HCT116 (cell line): Measurements from ENCODE around the gene AGPAT2. TPM values are rescaled to one million over a fixed set of nuclear protein-coding genes. Genes with fewer than 3 reads are reported as not detected.

Experiments used
- ATAC-seq: fragments of 200-7000 bp; cut with Tn5 transposase; 2 replicates; pipeline ENCODE4 v1.9.1; 2020; ENCODE audit warnings: mild to moderate bottlenecking, moderate library complexity
- BruUV-seq: library from RNA; stranded (reverse); fragments of 400-500 nt; replicated peaks from 2 replicates; lab custom pipeline; 2021; lab: Mats Ljungman, UMichigan
- CTCF ChIA-PET: fragments of 300-600 bp; sonication (Branson Sonifier 250); formaldehyde crosslinking; loops from one replicate; lab custom pipeline; 2021; ENCODE audit warnings: antibody characterized with exemption; lab: Charles Lee
- POLR2A ChIA-PET: fragments of 300-600, 350-600 bp; sonication (Branson Sonifier 250); formaldehyde crosslinking; loops from one replicate; lab custom pipeline; 2021; ENCODE audit warnings: antibody characterized with exemption; lab: Charles Lee
- RAD21 ChIA-PET, 2 experiments: fragments of 300-600 bp; sonication (Branson Sonifier 250); formaldehyde crosslinking; loops; one replicate each; lab custom pipeline; 2023; ENCODE audit warnings: low total read pairs in 2 of 2; ENCODE audit not compliant: uncharacterized antibody in 2 of 2, unreplicated experiment in 2 of 2, low non-redundant PET in 1 of 2; lab: Charles Lee
- DNase-seq: peaks from one replicate; pipeline ENCODE4 v3.0.0-alpha.2; 2010; ENCODE audit warnings: low read depth, low spot score
- H2AFZ ChIP-seq: fragments of 200-600 bp; shearing (Covaris generic), sonication (generic); 2 replicates; pipeline ENCODE4 v1.6.1; 2017; ENCODE audit warnings: low read depth, mixed run types, mixed read lengths, antibody characterized with exemption, low read length; ENCODE audit not compliant: poor library complexity, severe bottlenecking
- H3K27ac ChIP-seq: 2 replicates; pipeline ENCODE4 v1.5.1; 2012; ENCODE audit warnings: low read depth, low read length
- H3K27me3 ChIP-seq: fragments of 200-600 bp; sonication (generic); 2 replicates; pipeline ENCODE4 v1.6.1; 2016; ENCODE audit warnings: mixed run types, low read length, mixed read lengths; ENCODE audit not compliant: insufficient read depth
- H3K36me3 ChIP-seq, 2 experiments: fragments of 200-500 bp in 1 of 2; fragments of 200-600 bp in 1 of 2; sonication (Bioruptor generic) in 1 of 2; sonication (generic) in 1 of 2; 2 replicates each; pipeline versions ENCODE4 v1.5.1 to v1.6.1; 2014 to 2016; ENCODE audit warnings: low read length in 2 of 2, inconsistent platforms in 1 of 2, mixed read lengths in 1 of 2, mixed run types in 1 of 2; ENCODE audit not compliant: insufficient read depth in 2 of 2, control insufficient read depth in 1 of 2
- H3K4me1 ChIP-seq, 2 experiments: fragments of 200-600 bp in 1 of 2; sonication (generic) in 1 of 2; 2 replicates each; pipeline versions ENCODE4 v1.5.1 to v1.6.1; 2012 to 2017; ENCODE audit warnings: low read length in 2 of 2, inconsistent platforms in 1 of 2, mild to moderate bottlenecking in 1 of 2, mixed read lengths in 1 of 2, mixed run types in 1 of 2, moderate library complexity in 1 of 2; ENCODE audit not compliant: insufficient read depth in 2 of 2, control insufficient read depth in 1 of 2
- H3K4me2 ChIP-seq: fragments of 200-600 bp; sonication (generic); 2 replicates; pipeline ENCODE4 v1.6.1; 2017; ENCODE audit warnings: mixed run types, low read length, mixed read lengths
- H3K4me3 ChIP-seq, 2 experiments: fragments of 200-600 bp in 1 of 2; sonication (generic) in 1 of 2; replicated peaks in 1 of 2; 2 replicates each; pipeline ENCODE4 v1.5.1; 2011 to 2016; ENCODE audit warnings: low read length in 2 of 2, control low read depth in 1 of 2, low read depth in 1 of 2, mild to moderate bottlenecking in 1 of 2, mixed read lengths in 1 of 2, mixed run types in 1 of 2
- H3K79me2 ChIP-seq: fragments of 200-600 bp; sonication (generic); 2 replicates; pipeline ENCODE4 v1.6.1; 2017; ENCODE audit warnings: mild to moderate bottlenecking, mixed run types, low read length, moderate library complexity, mixed read lengths; ENCODE audit not compliant: insufficient read depth
- H3K9ac ChIP-seq: fragments of 200-600 bp; sonication (generic); 2 replicates; pipeline ENCODE4 v1.6.1; 2016; ENCODE audit warnings: low read length, mixed read lengths
- H3K9me2 ChIP-seq: fragments of 200-600 bp; sonication (generic), shearing (Covaris generic); 2 replicates; pipeline ENCODE4 v1.6.1; 2017; ENCODE audit warnings: mixed run types, mild to moderate bottlenecking, moderate library complexity; ENCODE audit not compliant: insufficient read depth
- H3K9me3 ChIP-seq, 2 experiments: fragments of 200-500 bp in 1 of 2; fragments of 200-600 bp in 1 of 2; sonication (Bioruptor generic) in 1 of 2; sonication (generic) in 1 of 2; 2 replicates each; pipeline ENCODE4 v1.6.1; 2014 to 2017; ENCODE audit warnings: low read length in 2 of 2, mixed read lengths in 2 of 2, inconsistent platforms in 1 of 2, low read depth in 1 of 2, mild to moderate bottlenecking in 1 of 2, mixed run types in 1 of 2, moderate library complexity in 1 of 2; ENCODE audit not compliant: control insufficient read depth in 1 of 2, insufficient read depth in 1 of 2
- H4K20me1 ChIP-seq: fragments of 200-600 bp; sonication (generic), shearing (Covaris generic); 2 replicates; pipeline ENCODE4 v1.6.1; 2017; ENCODE audit warnings: mixed run types, mild to moderate bottlenecking, moderate library complexity; ENCODE audit not compliant: insufficient read depth
- CBX3 ChIP-seq: IDR thresholded peaks from 2 replicates; pipeline ENCODE4 v1.6.1; 2012; ENCODE audit warnings: low read depth
- EGR1 ChIP-seq: IDR thresholded peaks from 2 replicates; pipeline ENCODE4 v1.6.1; 2012; ENCODE audit warnings: low read depth
- ELF1 ChIP-seq: IDR thresholded peaks from 2 replicates; pipeline ENCODE4 v1.6.1; 2012; ENCODE audit warnings: low read depth, borderline replicate concordance
- EZH2 ChIP-seq: fragments of 200-600 bp; sonication (generic); IDR thresholded peaks from 2 replicates; pipeline ENCODE4 v1.6.1; 2017; ENCODE audit warnings: antibody characterized with exemption, mixed run types
- MAX ChIP-seq: IDR thresholded peaks from 2 replicates; pipeline ENCODE4 v1.6.1; 2012
- RAD21 ChIP-seq: IDR thresholded peaks from 2 replicates; pipeline ENCODE4 v1.6.1; 2012; ENCODE audit warnings: low read depth, mild to moderate bottlenecking
- REST ChIP-seq: IDR thresholded peaks from 2 replicates; pipeline ENCODE4 v1.6.1; 2012; ENCODE audit warnings: low read depth
- SIN3A ChIP-seq: IDR thresholded peaks from 2 replicates; pipeline ENCODE4 v1.6.1; 2012; ENCODE audit warnings: low read depth
- SP1 ChIP-seq: IDR thresholded peaks from 2 replicates; pipeline ENCODE4 v1.6.1; 2012; ENCODE audit warnings: low read depth
- YY1 ChIP-seq: IDR thresholded peaks from 2 replicates; pipeline ENCODE4 v1.6.1; 2011; ENCODE audit warnings: low read length, low read depth, moderate library complexity, mild to moderate bottlenecking; ENCODE audit not compliant: insufficient replicate concordance; ENCODE audit errors: extremely low read depth
- ZFX ChIP-seq: fragments of 450-650 bp; IDR thresholded peaks from 2 replicates; pipeline ENCODE4 v1.6.1; 2017
- ZNF274 ChIP-seq: fragments of 200-500 bp; sonication (Bioruptor generic); IDR thresholded peaks from 2 replicates; pipeline ENCODE4 v1.6.1; 2014; ENCODE audit warnings: mild to moderate bottlenecking, low read depth, low read length, inconsistent platforms
- intact Hi-C: fragments of 100-400 bp; cut with micrococcal nuclease; formaldehyde crosslinking; loops from 2 replicates; pipeline ENCODE4 v1.10.0; 2022
- total RNA-seq: library from RNA; stranded (reverse); gene quantifications from one replicate; pipeline ENCODE4 v1.2.1, GENCODE V29; 2021; ENCODE audit not compliant: unreplicated experiment

The AGPAT2 gene
- total RNA-seq, 1 experiment from 2014 or later = 86.0 TPM

- no peaks in the 10 kb centered on the region for H3K27me3 ChIP-seq
- no peaks in the 10 kb centered on the region for H3K36me3 ChIP-seq
- RAD21 ChIA-PET = no interaction called here
- no peak overlapping the region for H3K4me2 ChIP-seq
- no peak overlapping the region for H3K9ac ChIP-seq
- BruUV-seq = no TSS peak
- intact Hi-C loops = no loop called here
- H3K79me2 ChIP-seq = peaks cover 47% of the 10 kb centered on the region
- H3K4me1 ChIP-seq = peaks cover 19 to 28% of the 10 kb centered on the region in 2 experiments
- H2AFZ ChIP-seq = no peak overlapping the region
- no peaks in the 10 kb centered on the region for H4K20me1 ChIP-seq
- TF ChIP-seq MAX (no peak), EZH2 (no peak), YY1 (no peak), SIN3A (no peak), ZFX (no peak), ELF1 (no peak), ZNF274 (no peak), CBX3 (no peak), RAD21 (no peak), SP1 (no peak), REST (no peak), EGR1 (no peak)
- DNase-seq (no peak), ATAC-seq (no peak)
- H3K27ac ChIP-seq = no peak overlapping the region
- no peaks in the 10 kb centered on the region for H3K9me3 ChIP-seq
- H3K4me3 ChIP-seq = no peak overlapping the region
- H3K9me2 ChIP-seq = no peaks in the 10 kb centered on the region
- POLR2A ChIA-PET = interaction anchor here (0.6 kb wide), 1 partner anchor 8 kb away, joined by 3 read pairs; no protein-coding TSS in a partner anchor
- CTCF ChIA-PET = no interaction called here
Observed at GRCh38 chr9:136684339-136684738, 2.9 kb downstream of the AGPAT2 start.
